Measurements from ENCODE around the gene RPLP2. TPM values are rescaled to one million over a fixed set of nuclear protein-coding genes. Genes with fewer than 3 reads are reported as not detected.

Gene RPLP2
- total RNA-seq: 1,000 to 10,000 TPM; 1,286 to 1,386 TPM
- long read RNA-seq, donor 1, transcript RPLP2-201 (5 exons, 781 nt): major isoform, 66 of 77 reads
- long read RNA-seq, donor 1, transcript RPLP2-207 (4 exons, 637 nt): minor isoform, 6 of 77 reads
- long read RNA-seq, donor 1, partial matches to known transcripts: 2 of 77 reads
- long read RNA-seq, donor 1, other reads (novel, unspliced or antisense): 3 of 77 reads
- long read RNA-seq, donor 2, transcript RPLP2-201 (5 exons, 781 nt): major isoform, 165 of 182 reads
- long read RNA-seq, donor 2, transcript RPLP2-207 (4 exons, 637 nt): minor isoform, 10 of 182 reads
- long read RNA-seq, donor 2, partial matches to known transcripts: 2 of 182 reads
- long read RNA-seq, donor 2, other reads (novel, unspliced or antisense): 3 of 182 reads

DNA sequence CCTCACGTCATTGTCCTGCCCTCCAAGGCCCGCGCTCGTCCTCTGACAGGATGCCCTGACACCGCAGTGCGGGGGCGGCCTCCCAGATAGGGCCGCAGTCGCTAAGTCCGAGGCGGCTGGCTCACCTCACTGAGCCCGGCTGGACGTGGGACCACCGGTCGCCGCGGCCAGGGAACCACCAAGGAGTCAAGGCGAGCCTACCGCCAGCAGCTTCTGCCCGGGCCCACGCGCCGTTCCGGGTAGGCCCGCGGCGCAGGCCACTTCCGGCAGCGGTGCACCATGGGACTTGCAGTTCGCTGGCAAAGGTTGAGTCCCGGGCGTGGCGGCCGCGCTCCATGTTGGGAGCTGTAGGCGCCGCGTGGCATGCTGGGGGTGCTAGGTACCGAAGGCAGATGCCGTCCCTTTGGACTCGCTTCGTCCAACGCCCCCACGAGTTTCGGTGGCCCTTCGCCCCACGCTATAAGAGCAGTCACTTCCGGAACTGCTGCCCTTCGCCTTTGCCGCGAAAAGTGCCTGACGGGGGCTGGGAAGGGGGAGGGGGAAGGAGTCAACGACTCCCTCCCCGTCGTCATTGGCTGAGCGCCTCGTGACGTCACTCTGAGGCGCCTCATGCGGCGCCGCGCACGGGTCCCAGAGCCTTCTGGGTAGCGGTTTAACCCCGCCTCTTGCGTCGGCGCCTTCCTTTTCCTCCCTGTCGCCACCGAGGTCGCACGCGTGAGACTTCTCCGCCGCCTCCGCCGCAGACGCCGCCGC, at the start of gene RPLP2:
Gene RPLP2, plus strand, starts transcription at position 681 of the 753 bp plus-strand sequence. CDS start 268 bp downstream, outside the sequence.
- intact Hi-C loops (cut with DNase I): loop anchor here in 1 of 2 donors (10.0 kb wide), 1 partner anchor 65 kb away; the partner anchor contains the start of gene TALDO1
- peak; percentile 100 for DNase-seq (ENCODE audit: low spot score)

DNA sequence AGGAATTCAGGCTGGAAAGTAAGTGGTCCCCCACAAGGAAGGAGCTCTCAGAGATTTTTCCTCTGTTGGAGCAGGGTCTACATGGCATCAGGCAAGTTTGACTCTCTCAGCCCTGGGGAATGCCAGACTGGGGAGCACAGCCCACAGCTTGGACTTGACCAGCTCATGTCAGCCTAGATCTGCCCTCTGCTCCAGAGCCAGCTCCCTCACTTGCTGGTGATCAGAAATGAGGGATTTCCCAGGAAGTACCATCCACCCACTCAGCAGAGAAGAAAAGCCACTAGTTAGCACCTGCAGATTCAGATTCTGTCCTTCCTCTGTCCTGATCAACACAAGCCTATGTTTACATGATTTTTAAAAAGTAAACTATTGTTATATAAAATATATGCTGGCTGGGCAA, 49.5 kb upstream of the RPLP2 start:
- no peak for DNase-seq (ENCODE audit: low spot score)
- intact Hi-C loops (cut with DNase I): no loop called here

DNA sequence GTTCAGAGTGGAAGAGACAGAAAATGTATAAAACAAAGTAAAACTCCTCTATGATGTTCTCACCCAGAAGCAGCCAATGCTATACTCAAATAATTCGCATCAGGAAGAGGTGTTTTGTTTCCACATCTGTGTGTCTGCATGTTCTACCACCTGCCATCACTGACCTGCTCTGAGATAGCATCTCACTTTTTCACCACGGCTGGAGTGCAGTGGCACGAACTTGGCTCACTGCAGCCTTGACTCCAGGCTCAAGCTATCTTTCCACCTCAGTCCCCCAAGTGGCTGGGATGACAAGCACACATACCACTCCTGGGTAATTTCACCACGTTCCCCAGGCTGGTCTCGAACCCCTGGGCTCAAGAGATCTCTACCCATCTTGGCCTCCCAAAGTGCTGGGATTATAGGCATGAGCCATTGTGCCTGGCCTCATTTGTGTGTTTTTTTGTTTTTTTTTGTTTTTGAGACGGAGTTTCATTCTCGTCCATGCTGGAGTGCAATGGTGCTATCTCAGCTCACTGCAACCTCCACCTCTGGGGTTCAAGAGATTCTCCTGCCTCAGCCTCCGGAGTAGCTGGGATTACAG, 48.1 kb upstream of the RPLP2 start:
- no peak for DNase-seq (ENCODE audit: low spot score)
- intact Hi-C loops (cut with DNase I): no loop called here

DNA sequence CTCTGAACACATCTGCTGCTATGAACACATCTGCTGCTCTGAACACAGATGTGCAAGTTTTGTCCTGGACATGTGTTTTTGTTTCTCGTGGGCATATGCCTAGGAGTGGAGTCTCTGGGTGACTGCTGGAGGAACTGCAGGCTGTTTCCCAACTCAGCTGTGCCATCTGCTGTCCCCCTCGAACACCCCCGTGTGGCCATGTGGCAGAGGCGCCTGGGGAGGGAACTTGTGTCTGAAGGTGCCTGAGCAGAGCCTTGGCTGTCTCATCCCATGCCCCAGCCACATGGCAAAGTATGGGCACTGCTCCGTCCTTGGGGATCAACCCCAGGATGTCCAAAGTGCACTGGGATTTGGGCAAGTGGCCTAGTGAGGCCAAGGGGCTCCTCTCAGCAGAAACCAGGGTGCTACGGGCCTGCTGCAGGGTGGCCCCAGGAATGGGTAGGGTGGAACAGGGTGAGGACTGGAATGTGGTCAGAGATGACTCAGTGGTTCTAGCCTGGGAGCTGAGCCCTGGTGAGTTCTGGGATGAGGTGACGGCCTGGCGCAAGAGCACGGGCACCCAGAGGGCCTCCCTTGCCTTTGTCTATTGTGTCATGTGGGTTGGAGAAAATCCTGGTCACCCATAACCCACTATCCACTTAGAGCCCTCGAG, 47.2 kb upstream of the RPLP2 start:
- intact Hi-C loops (cut with DNase I): no loop called here
- no peak for DNase-seq (ENCODE audit: low spot score)

DNA sequence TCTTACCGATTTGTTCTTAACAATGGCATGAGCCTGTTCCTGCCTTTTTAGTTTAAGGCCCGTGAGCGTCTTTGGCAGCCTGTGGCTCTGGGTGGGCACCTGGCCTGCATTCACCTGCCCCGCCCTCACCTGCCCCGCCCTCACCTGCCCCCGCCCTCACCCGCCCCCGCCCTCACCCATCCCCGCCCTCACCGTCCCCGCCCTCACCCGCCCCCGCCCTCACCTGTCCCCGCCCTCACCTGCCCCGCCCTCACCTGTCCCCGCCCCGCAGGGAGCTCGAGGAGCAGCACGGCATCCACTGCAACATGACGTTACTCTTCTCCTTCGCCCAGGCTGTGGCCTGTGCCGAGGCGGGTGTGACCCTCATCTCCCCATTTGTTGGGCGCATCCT, 46.7 kb upstream of the RPLP2 start:
- intact Hi-C loops (cut with DNase I): no loop called here
- no peak for DNase-seq (ENCODE audit: low spot score)

DNA sequence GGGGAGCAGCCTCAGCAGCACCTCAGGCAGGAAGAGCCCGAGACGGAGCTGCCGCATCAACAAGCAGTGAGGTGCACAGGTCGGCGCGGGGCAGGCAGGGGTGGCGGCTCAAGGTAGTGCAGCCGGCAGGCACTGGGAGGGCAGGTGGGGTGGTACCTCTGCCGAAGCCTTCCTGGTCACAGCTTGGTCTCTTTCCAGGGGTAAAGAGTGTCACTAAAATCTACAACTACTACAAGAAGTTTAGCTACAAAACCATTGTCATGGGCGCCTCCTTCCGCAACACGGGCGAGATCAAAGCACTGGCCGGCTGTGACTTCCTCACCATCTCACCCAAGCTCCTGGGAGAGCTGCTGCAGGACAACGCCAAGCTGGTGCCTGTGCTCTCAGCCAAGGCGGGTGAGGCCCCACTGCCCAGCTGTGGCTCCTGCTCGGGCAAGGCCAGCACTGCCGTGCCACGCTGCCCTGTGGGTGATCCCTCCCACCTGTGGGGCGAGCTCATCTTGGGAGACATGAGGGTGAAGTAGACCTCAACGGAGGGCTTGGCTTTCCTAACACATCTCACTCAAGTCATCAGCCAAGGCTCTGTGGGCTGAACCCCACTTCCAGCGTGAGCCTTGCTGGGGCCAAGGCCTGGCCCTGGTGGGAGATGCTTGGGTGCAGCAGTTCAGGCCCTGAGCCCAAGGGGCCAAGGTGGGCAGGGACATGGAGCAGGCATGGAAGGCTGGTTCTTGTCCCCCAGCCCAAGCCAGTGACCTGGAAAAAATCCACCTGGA, 46.0 kb upstream of the RPLP2 start:
- DNase-seq (ENCODE audit: low spot score): no peak
- intact Hi-C loops (cut with DNase I): no loop called here

DNA sequence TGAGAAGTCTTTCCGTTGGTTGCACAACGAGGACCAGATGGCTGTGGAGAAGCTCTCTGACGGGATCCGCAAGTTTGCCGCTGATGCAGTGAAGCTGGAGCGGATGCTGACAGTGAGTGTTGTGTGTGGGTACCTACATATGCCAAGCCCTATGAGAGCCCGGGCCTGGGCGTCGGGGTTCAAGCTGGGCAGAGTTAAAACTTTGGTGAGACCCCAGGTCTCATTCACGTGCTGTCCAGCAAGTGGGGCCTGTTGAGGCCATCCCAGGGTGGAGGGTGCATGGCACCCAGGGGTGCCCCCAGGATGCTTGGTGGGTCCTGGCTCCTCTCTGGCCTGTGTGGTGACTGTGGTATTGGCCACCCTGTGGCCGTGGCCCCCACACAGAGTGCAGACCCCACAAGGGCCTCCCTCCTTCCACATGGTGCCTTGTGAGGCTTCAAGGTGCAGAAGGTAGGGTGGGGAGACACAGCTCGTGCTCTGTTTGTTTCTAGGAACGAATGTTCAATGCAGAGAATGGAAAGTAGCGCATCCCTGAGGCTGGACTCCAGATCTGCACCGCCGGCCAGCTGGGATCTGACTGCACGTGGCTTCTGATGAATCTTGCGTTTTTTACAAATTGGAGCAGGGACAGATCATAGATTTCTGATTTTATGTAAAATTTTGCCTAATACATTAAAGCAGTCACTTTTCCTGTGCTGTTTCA, 45.3 kb upstream of the RPLP2 start:
- intact Hi-C loops (cut with DNase I): no loop called here
- no peak for DNase-seq (ENCODE audit: low spot score)

DNA sequence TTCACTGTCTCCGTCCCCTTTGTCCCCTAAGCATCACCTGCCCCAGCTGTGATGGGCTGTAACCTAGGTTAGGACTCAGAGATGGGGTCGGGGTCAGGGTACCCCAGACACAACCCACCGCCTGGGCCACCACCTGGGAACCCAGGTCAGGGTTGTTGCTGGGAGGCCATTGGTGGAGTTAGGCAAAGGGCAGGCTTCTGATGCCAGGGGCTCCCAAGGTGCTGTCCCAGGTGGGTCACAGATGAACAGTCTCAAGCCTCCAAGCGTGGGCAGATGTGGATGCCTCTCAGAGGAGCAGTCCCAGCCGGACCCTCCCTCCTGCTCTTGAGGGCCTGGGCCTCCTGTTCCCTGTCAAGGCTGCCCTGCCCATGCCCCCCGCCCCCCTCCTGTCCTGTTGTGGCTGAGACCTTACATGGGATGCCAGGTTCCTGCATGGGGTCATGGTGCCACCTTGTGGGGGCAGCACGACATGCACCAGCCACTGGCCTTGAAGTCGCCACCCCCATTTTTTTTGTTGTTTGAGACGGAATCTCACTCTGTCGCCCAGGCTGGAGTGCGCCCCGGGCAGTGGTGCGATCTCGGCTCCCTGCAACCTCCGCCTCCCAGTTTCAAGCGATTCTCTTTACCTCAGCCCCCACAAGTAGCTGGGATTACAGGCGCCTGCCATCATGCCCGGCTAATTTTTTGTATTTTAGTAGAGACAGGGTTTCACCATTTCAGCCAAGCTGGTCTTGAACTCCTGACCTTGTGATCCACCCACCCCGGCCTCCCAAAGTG, 44.6 kb upstream of the RPLP2 start:
- no peak for DNase-seq (ENCODE audit: low spot score)
- intact Hi-C loops (cut with DNase I): no loop called here

DNA sequence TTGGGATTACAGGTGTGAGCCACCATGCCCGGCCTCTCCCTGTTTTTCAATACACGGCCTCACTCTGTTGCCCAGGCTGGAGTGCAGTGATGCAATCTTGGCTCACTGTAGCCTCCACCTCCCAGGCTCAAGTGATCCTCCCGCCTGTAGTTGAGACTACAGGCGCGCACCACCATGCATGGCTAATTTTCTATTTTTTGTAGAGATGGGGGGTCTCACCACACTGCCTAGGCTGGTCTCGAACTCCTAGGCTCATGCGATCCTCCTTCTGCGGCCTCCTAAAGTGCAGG, 44.0 kb upstream of the RPLP2 start:
- intact Hi-C loops (cut with DNase I): no loop called here

DNA sequence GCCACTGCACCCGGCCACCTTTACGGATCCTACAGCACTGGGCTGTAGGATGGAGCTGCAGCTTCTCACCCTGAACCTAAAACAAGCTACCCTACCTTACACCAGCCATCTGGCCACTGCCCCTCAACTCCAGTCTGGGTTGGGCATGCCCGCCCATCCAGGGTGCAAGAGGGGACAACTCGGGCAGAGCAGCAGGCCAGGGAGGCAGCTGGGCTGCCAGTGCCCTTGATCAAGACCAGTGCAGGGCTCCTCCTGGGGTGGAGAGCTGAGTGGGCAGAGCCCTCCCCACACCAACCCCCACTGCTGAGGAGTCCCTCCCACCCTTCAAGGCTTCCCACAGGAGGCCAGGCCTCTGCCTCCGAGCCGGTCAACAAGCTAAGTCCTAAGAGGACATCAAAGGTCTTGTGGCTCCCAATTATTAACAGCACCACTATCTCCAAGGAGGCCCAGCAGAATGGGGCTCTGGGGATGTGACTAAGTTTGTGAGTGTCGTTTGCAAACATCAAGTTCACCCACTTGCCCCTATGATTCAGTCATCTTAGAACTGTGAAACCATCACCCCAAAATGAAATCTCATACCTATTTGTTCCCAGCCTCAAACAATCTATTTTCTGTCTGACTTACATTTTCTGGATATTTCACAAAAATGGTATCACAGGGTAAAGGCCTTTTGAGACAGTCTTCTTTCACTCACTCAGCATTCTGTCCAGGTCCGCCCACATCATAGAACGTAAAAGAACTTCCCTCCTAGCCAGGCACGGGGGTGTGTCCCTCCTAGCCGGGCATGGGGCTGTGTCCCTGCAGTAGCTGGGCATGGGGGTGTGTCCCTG, 43.4 kb upstream of the RPLP2 start:
- no peak for DNase-seq (ENCODE audit: low spot score)
- intact Hi-C loops (cut with DNase I): no loop called here

More for the DNA sequence above, 44.0 kb upstream of the RPLP2 start:
- no peak for DNase-seq (ENCODE audit: low spot score)

DNA sequence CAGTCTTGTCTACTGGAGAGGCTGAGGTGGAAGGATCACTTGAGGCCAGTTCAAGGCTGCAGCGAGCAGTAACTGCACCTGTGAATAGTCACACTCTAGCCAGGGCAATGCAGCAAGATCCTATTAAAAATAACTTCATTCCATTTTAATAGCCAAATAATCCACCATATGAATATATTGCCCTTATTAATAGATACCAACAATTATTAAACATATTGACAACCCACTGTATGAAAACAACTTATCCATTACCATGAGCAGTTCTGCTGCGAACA, 42.9 kb upstream of the RPLP2 start:
- DNase-seq (ENCODE audit: low spot score): no peak
- intact Hi-C loops (cut with DNase I): no loop called here

DNA sequence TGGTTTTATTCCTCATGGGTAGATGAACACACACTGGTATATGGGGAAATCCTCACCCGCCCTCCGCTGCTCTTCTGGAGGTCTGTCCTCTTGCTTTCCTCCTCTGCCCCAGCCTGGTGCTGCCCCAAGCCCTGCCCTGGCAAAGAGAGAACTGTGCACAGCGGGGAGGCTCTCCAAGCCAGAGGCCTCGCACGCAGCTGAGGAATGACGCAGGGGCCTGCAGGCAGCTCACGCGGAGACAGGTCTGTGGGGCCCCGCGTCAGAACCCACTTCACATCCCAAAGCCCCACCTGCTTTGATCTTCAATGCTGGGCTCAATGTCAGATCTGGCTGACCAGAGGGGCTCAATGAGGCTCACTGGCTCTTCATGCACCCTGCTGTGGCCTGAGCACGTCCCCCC, 42.5 kb upstream of the RPLP2 start:
- intact Hi-C loops (cut with DNase I): no loop called here
- DNase-seq (ENCODE audit: low spot score): no peak

DNA sequence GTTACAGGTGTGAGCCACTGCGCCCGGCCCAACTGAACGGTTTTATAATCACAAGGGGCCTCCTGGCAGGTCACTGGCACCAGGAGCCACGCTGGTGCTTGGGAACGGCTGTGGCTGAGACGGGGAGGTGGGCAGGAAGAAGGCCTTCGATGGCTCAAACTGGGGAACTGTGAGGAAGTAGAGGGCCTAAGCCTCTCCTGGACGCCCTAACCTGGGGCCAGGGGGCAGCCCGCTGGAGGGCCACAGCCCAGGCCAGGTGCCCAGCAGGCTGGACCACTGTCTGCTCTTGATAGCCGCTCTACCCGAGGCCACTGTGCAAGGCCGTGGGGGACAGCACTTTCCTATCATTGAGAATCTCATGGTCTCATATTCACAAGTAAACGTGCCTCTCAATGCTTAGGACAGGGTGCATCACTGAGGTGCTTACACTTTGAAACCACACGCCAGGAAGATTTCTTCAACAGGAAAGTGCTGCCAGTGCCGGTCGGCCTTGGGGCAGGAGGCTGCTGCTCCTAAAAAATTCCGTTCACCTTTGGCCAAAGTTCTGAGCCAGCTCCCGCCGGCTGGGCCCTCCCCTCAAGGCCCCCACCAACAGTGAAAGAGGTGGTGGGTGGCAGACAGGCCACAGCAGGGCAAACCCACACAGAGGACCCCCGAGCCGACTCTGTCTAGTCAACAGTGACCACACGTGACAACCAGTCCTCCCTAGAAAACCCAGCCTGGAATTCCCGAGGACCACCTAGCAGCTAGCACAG, 39.7 kb upstream of the RPLP2 start:
- intact Hi-C loops (cut with DNase I): no loop called here

DNA sequence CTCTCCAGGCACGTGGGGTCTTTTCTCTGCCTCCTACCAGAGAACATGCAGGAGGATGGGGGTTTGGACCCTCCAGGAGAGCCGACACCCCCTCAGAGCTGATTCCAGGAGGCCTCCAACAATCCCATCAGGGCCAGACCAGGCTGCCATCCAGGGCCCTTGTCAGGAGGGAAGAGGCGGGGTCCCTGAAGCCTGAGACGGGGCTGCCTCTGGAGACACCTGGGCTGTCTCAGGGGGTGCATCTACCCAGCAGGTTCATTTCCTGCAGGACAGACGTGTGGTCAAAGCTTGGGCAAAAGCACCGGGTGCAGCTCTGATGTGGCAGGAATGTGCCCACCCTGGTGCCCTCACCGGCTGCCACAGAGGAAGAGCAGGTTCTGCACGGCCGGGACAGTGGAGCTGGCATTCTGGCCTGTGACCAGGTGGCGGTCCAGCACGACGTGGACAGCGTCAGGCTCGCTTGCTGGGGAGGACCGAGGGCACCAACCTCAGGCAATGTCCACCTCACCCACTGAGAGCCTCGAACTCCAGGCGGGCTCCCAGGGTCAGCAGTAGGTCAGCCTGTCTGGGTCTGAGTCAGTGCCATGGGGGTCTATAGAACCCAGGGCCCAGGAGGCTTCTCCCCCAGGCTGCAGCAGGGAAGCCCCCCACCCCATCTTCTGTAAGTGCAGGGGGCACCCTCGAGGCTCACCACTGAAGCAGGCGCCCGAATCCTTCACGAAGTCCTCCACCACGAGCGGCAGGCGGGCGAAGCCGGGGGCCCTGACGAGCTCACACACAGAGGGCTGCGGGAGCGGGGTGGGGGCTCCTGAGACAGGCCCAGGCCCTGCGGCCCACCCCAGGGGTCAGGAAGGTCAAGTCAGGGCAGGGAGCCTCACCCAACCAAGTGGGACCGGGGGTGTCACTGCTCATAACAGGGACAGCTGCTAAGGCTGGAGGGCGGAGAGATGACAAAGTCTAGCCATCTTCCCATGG, 38.8 kb upstream of the RPLP2 start:
- intact Hi-C loops (cut with DNase I): no loop called here
- DNase-seq (ENCODE audit: low spot score): peak; percentile 73

More for the DNA sequence above, 39.7 kb upstream of the RPLP2 start:
- DNase-seq (ENCODE audit: low spot score): peak; percentile 66

DNA sequence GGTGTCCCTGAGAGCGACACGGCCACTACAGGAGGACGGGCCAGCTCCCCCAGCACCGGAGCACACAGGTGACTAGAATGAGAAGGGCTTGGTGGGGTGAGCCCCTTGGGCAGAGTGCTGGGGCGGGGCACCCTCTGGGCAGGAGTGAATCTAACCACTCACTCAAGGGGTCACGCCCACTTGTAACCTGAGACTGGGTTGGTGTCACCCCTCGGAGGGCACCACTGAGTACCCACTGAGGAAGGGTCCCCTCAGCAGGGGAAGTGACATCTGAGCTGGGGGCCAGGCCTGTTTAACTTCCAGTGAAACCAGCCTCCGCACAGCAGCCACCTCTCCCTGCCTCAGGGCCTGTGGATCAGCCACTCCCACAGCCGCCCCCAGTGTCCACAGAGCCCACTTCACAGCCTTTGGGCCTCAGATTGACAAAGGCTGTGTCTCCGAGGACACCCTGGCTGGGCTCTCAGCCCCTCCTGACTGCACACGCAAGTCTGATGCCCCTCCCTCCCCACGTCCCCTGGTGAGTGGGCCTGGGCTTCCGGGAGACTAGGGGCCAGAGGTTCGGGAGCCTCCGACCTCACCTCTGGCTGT, 38.1 kb upstream of the RPLP2 start:
- DNase-seq (ENCODE audit: low spot score): peak; percentile 66
- intact Hi-C loops (cut with DNase I): no loop called here

All from posterior vena cava (tissue), 2 donors.